Activated CD4-positive, alpha-beta T cell treated with anti-CD3 and anti-CD28 coated beads, Interleukin-10, Interleukin-2, amounts not matched to agents 100 ng/mL and 50 ng/mL, durations not matched to agents 16 hours and 8 hours (primary cell): Measurements from ENCODE around the gene PRCC.

ENCODE experiments used
- DNase-seq: peaks from one replicate; pipeline ENCODE4 v3.0.0-alpha.2; 2020

Gene PRCC

DNA sequence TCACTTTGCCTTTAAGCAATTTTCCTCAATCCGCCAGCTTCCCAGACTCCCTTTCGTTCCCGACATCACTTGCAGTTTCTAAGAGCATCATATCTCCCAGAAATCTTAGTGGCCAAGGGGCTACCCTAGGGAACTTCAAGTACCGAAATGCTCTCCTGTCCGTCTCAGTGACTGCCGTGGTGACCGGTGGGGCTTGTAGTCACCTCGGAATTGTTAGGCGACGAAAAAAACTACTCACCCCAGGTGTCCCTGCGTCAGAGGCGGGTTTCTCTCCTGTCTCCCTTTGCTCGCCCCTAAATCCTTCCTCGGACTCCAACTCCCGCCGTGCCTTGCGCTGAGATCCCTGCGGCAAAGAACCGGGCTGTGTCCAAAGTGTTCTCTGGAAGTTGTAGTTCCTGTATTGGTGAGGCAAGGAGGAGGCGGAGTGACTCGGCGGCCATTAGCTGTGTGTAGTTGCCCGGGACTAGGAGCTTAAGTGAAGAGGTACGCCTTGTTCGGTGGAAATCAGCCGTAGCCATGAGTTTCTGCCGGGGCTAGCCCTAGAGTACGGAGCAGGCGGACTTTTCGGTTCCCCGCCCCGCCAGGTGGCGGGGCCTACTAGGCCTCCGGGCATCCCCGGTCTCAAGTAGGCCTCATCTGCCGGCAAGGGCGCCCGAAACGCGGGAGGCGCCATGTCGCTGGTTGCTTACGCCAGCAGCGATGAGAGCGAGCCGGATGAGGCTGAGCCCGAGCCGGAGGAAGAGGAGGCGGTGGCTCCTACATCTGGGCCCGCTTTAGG is at the start of gene PRCC:
TSS of gene PRCC (plus strand) at position 435 of the 778 bp plus-strand sequence. CDS start at position 672, 237 bp downstream.
- peak; percentile 99 for DNase-seq

DNA sequence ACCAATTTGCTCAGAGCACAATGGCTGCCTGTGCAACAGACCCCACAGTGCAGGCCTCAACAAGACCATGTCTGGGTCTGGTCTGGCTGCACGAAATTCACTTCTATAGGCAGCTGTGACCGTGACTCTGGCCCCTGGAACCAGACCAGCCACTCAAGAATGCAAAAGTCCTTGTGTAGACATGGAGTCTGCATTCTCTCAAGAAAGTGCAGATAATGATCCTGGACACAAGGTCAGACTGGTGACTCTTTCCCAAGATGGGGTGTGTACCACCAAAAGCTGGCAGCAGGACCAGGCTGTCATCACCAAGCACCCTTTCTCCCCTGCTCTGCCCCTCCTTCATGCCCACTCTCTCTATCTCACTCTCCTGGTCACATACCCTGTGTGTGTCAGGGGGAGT is 46.2 kb upstream of the PRCC start:
- DNase-seq: no peak

DNA sequence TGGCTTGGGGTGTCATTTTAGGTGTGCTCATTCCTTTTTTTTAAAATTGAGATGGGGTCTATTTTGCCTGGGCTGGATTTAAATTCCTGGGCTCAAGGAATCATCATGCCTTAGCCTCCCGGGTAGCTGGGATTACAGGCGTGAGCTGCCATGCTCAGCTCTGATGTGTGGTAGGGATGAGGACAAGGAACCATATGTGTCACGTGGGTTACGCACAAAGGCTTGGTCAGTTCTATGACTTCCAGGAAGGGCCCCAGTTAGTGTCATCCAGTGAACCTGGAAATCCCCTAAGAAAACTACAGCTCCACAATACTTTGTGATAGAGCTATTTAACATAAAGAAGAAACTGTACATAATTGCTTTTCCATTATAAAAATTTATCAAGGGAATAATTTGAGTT is 45.8 kb upstream of the PRCC start:
- peak; percentile 73 for DNase-seq

GRCh38 chr1:156725683-156726280 is 41.6 kb upstream of the PRCC start:
- peak; percentile 89 for DNase-seq

DNA sequence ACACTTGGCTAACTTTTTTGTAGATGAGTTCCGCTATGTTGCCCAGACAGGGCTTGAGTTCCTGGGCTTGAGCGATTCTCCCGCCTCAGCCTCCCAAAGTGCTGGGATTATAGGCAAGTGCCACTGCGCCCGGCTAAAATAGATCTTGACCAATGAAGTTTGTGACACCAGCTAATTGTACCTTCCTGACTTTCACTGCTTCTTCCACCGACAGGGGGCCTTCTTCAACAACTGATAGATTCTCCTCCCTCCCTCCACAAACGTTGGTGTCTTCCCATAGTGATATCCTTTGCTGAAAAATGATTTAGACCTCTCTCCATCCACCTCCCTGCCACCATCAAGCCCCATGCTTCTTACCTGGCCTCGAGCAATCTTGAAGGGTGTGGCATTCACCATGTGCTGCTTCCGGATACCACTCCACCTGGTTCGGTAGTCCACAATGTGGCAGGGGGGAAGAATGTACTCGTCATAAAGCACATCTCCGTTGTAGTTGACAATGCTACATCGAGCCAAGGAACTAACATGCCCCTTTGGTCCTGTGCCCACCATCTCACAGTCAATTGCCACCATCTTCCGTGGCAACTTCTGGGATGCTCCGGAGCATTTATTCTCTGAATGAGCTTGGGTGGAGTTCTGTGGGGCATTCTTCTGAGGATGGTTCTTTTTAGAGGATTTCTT is 40.6 kb upstream of the PRCC start:
- peak; percentile 74 for DNase-seq

DNA sequence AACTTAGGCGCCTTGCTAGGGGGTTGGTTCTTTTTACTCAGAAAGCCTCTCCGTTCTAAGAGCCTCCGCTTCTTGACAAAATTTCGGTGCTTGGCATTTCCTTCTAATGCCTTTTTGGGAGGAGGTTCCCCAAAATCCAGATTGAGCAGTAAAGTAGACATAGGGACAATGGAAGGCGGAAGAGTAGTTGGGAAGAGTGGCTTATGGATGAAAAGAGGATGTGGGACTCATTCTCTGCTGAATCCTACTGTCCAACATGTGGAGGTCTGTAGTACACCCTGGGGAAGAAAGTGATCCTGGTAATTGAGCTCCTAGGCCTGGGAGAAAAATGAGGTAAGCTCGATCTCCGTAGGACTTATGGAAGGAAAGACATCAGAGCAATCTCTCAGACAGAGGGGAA is 39.8 kb upstream of the PRCC start:
- no peak for DNase-seq

- peak; percentile 90 for DNase-seq
These were observed 39.3 kb upstream of the PRCC start, which contains the start of gene METTL25B for GRCh38 chr1:156727926-156728598. TSS of gene METTL25B (plus strand) at chr1:156728469. CDS start at chr1:156729105, 636 bp downstream.

DNA sequence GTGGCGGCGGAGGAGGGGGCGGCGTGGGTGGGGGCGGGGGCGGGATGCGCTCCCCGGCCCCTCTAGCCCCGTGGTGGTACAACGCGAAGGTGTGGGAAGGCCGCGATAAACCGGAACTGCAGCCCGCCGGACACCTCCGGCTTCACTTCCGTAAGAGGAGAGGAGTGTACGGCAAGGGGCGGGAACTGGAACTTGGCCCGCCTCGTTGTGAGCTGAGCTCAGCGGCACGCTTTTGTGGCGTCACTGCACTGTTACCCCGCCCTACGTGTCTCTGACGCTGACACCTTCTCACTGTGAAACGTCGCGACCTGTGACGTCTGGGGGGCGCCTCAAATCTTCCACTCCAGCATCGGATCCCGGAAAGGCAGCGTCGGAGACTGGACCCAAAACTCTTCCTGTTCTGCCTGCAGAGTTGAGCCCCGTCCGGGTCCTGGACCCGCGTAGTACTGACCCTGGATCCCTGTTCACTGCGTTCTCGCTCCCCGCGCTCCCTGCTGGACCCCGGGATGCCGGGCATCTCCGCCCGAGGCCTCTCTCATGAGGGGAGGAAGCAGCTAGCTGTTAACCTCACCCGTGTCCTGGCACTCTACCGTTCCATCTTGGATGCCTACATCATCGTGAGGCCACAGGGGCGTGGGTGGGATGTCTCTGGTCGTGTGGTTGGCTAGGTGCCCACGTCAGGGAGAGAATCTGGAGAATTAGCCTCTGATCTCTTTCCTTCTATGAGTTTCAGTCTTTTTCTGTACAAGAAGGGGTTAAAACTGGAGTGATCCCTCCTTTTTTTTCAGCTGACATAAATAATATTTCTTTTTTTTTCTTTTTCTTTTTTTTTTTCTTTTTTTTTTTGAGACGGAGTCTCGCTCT is 38.5 kb upstream of the PRCC start, which contains the start of gene ISG20L2:
TSS of gene ISG20L2 (minus strand) at position 168 of the 864 bp plus-strand sequence. CDS start 1,114 bp downstream, outside the sequence.
- peak; percentile 98 for DNase-seq

DNA sequence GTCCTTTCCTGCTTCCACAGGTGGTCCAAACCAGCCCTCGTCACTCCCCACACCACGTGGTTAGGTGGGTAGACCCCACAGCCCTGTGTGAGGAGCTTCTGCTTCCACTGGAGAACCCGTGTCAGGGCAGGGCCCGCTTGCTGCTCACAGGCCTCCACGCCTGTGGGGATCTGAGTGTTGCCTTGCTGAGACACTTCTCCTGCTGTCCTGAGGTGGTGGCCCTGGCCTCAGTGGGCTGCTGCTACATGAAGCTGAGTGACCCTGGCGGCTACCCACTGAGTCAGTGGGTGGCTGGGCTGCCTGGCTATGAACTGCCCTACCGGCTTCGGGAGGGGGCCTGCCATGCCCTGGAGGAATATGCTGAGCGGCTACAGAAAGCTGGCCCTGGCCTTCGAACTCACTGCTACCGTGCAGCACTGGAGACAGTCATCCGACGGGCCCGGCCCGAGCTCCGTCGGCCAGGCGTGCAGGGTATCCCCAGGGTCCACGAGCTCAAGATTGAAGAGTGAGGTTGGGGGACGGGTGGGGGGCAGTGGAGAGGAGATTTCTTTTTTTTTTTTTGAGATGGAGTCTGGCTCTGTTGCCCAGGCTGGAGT is 33.2 kb upstream of the PRCC start:
- no peak for DNase-seq

GRCh38 chr1:156738407-156738806 is 28.9 kb upstream of the PRCC start:
- DNase-seq: no peak

- no peak for DNase-seq
These were observed 28.4 kb upstream of the PRCC start for GRCh38 chr1:156738916-156739315.

- no peak for DNase-seq
These were observed 27.0 kb upstream of the PRCC start for GRCh38 chr1:156740237-156740740.

DNA sequence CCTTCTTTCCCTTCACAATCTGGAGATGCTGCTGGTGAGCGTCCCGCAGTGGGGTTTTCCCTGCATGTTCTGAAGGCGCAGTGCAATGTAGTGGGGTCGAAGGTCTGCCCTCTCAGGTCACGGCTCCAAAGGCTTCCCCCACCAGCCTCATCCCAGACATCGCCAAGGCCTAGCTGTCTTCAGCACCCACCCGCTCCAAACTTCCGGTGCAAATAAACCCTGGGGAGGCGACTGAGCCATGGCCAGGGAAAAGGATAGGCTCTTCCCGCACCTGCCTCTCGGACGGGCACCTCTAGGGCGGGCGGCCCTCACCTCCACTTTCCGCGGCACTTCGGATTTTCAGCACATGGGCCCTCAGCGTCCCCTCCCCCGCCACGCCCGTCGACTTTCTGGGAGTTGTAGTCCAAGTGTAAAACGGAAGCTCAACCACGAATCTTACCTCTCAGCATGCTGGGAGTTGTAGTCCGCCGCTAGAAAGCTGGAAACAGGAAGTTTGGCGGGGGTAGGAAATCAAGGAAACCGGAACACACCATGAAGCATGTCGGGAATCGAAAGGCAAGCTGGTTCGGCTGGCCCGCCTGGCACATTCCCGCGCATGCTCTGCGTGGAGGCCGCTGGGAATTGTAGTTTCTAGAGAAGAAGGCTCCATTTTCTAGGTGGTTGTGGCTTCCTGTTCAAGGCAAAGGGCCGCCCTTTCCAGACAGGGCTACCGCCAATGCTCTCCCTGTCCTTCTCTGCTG is 26.4 kb upstream of the PRCC start, which contains the start of gene MRPL24:
TSS of gene MRPL24 (minus strand) at position 348 of the 740 bp plus-strand sequence. CDS start 2,384 bp downstream, outside the sequence.
- peak; percentile 100 for DNase-seq

DNA sequence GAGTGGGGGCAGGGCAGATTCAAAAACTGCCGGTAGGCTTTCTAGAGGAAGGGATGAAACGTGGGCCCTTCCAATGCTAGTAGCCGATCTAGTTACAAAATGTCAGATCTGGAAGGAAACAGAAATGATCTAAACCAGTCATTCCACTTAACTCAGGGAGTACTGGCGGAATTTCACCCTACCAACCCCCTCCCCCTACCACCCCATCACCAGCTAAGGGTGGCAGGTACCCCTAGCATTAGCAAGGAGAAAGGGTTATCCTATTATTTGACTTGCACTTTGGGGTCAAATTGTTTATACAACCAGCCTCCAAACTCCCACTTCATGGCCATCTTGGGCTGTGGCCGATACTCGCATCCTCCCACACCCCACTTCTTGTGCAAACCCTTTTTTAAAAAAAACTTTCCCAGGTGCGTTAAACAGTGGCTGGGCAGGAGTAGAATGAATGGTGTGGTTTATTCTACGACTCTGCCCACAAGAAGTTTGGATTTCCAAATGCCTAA is 25.8 kb upstream of the PRCC start:
- DNase-seq: no peak

DNA sequence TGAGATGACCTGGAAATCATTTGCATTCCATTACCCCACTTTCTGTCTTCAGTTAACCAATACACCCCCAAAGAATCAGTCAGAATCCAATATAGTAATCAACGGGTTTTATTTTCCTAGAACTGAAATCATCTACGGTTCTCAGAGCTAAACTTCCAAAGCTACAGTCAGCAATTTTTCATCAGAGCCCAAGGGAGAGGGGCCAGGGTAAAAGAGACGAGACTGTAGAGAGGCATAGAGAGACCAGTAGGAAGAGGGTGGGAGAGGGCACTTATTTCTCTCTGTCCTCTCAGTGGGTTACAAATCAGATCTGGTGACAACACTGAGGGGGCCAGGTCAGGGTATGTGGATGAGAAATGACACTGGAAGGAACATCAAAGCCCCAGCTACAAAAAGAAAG is 25.3 kb upstream of the PRCC start:
- DNase-seq: no peak

GRCh38 chr1:156742801-156743200 is 24.5 kb upstream of the PRCC start:
- no peak for DNase-seq

GRCh38 chr1:156743367-156744302 is 23.7 kb upstream of the PRCC start:
- no peak for DNase-seq

DNA sequence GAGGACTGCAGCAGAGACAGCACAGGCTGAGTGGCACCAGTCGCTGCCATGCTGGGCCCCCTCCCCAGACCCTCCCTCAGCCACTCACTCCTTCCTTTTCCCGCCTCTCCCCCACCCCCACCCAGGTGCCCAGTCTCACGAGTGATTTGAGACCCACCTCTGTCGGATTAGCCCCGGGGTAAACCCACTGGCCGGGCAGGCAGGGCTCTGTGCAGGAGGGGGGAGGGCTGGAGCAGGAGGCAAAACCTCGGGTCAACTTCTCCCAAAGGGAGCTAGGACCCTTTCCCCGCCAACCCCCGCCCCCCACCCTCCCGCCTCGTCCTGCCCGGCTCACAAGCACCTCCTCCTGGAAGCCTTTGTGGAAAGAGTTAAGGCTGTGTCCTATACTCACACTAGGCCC is 23.0 kb upstream of the PRCC start:
- DNase-seq: no peak

GRCh38 chr1:156744786-156745419 is 22.4 kb upstream of the PRCC start:
- no peak for DNase-seq
